ENCODE results near the gene AFF1.

- TF ChIP-seq CTCF (IDR thresholded peaks at IDR 0.05) (no peak), POLR2A (IDR thresholded peaks at IDR 0.05) (no peak)
Measured at GRCh38 chr4:86971355-86971683, 36.5 kb downstream of the AFF1 start.

Data from uterus (tissue), 2 donors.